Vagina (tissue), 2 donors: ENCODE measurements around the gene ACAN. TPM values are rescaled to one million over a fixed set of nuclear protein-coding genes. Genes with fewer than 3 reads are reported as not detected.

Experiments
- DNase-seq, 2 donors: peaks; one replicate each; pipeline ENCODE4 v3.0.0-alpha.2; 2017; ENCODE audit errors: extremely low spot score in 2 of 2
- H3K27ac ChIP-seq: fragments of 200-600 bp; sonication (generic); one replicate; pipeline ENCODE4 v1.5.1; 2019
- H3K27me3 ChIP-seq: fragments of 200-600 bp; sonication (generic); one replicate; pipeline ENCODE4 v1.5.1; 2019
- H3K36me3 ChIP-seq, 2 donors: fragments of 200-600 bp; sonication (generic); one replicate each; pipeline ENCODE4 v1.5.1; 2017 to 2019
- H3K4me1 ChIP-seq: fragments of 200-600 bp; sonication (generic); one replicate; pipeline ENCODE4 v1.5.1; 2019
- H3K4me3 ChIP-seq, 2 donors: fragments of 200-600 bp; sonication (generic); 1 replicate in 1 of 2; 2 replicates in 1 of 2; pipeline ENCODE4 v1.5.1; 2016 to 2019
- H3K9me3 ChIP-seq: fragments of 200-600 bp; sonication (generic); one replicate; pipeline ENCODE4 v1.5.1; 2019
- POLR2A ChIP-seq, 2 donors: fragments of 450-650 bp; IDR thresholded peaks; one replicate each; pipeline ENCODE4 v1.6.1; 2017; ENCODE audit warnings: antibody characterized with exemption in 2 of 2, mild to moderate bottlenecking in 2 of 2, moderate library complexity in 2 of 2
- POLR2AphosphoS5 ChIP-seq, 2 donors: sonication (generic); formaldehyde crosslinking; IDR thresholded peaks; one replicate each; pipeline ENCODE4 v1.9.0; 2017; ENCODE audit warnings: antibody characterized with exemption in 2 of 2, mild to moderate bottlenecking in 2 of 2, low read depth in 1 of 2; ENCODE audit not compliant: insufficient read depth in 1 of 2
- intact Hi-C: fragments of 100-400 bp; cut with DNase I; formaldehyde crosslinking; loops from one replicate; pipeline ENCODE4 v1.15.1; 2023
- total RNA-seq: library from RNA; depleted of rRNA; stranded (reverse); fragments of >200 nt; gene quantifications from one replicate; pipeline ENCODE4 v1.2.3, GENCODE V29; 2016
- TF ChIP-seq, protein P1 (sequence below), 3 experiments: fragments of 450-650 bp in 2 of 3; fragments of 200-600 bp in 1 of 3; sonication (generic) in 1 of 3; IDR thresholded peaks; one replicate each; pipeline ENCODE4 v1.5.1; 2017 to 2019; ENCODE audit warnings: antibody characterized with exemption in 3 of 3, mild to moderate bottlenecking in 2 of 3, moderate library complexity in 2 of 3

ACAN gene
- total RNA-seq, 1 donor from 2014 or later = 2.0 TPM

DNA sequence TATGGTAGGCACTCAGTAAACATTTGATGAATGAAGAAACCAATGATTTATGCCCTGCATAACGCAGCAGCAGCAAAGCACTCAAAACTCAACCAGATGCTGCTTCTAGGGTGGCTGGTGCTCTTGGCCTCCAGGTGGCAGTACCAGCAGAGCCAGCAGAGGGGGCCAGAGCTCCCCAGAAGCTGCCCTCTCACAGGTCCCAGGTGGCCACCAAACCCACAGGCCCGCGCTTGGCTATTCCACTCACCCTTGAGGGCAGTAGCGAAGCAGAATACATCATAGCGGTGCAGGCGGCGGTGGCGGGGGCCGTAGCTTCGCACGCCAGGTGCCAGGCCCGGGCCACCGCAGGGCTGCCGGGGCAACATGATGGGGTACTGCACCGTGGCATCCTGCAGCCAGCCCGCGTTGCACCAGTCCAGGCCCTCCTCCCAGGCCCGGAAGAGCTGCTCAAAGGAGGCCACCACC, 75.5 kb downstream of the ACAN start:
- H3K27ac ChIP-seq = no peak overlapping the region
- H3K9me3 ChIP-seq = no peaks in the 10 kb centered on the region
- no peaks in the 10 kb centered on the region for H3K4me1 ChIP-seq
- TF ChIP-seq POLR2A (IDR thresholded peaks at IDR 0.05) (no peak), POLR2AphosphoS5 (IDR thresholded peaks at IDR 0.05; ENCODE audit: insufficient read depth in 1 of 2, low read depth in 1 of 2) (no peak)
- TF ChIP-seq, protein P1, sequence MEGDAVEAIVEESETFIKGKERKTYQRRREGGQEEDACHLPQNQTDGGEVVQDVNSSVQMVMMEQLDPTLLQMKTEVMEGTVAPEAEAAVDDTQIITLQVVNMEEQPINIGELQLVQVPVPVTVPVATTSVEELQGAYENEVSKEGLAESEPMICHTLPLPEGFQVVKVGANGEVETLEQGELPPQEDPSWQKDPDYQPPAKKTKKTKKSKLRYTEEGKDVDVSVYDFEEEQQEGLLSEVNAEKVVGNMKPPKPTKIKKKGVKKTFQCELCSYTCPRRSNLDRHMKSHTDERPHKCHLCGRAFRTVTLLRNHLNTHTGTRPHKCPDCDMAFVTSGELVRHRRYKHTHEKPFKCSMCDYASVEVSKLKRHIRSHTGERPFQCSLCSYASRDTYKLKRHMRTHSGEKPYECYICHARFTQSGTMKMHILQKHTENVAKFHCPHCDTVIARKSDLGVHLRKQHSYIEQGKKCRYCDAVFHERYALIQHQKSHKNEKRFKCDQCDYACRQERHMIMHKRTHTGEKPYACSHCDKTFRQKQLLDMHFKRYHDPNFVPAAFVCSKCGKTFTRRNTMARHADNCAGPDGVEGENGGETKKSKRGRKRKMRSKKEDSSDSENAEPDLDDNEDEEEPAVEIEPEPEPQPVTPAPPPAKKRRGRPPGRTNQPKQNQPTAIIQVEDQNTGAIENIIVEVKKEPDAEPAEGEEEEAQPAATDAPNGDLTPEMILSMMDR (IDR thresholded peaks at IDR 0.05) = peak in 1 of 3 experiments; percentile 19
- H3K4me3 ChIP-seq = no peak overlapping the region
- intact Hi-C loops = no loop called here
- no peaks in the 10 kb centered on the region for H3K27me3 ChIP-seq
- no peak for DNase-seq
- H3K36me3 ChIP-seq = no peaks in the 10 kb centered on the region

DNA sequence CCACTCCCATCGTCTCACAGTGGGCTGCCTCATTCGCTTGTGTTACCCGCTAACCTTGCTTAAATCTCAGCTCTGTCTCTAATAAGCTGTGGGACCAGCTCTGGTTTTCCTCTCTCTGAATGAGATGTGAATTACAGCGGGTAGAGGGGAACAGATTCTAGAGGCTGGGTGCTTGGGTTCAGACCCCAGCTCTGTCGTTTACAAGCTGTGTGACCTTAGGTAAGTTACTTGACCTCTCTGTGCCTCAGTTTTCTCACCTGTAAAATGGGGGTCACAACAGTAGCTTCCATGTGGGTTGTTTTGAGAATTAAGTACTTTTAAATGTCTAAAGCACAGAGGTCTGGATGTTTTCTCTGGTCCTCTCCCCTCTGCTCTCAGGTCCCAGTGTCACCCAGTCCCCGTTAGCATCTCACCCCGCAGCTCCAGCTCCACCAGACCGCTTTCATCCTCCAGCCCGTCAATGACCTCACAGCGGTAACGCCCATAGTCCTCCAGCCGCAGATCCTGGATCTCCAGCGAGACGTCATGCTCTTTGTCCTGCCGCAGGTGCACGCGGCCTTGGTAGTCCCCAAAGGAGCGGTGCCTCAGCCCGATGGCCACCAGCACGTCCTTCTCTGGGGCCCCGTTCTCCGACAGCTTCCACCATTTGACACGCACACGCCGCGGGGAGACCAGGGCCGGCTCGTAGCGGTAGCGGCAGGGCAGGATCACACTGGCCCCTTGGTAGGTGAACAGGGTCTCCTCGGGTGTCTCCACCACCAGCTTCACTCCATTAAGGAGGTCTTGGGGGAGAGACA, 77.9 kb downstream of the ACAN start:
- TF ChIP-seq, protein P1 (IDR thresholded peaks at IDR 0.05) = no peak
- TF ChIP-seq POLR2AphosphoS5 (IDR thresholded peaks at IDR 0.05; ENCODE audit: insufficient read depth in 1 of 2, low read depth in 1 of 2) (no peak), POLR2A (IDR thresholded peaks at IDR 0.05) (no peak)
- H3K4me1 ChIP-seq = no peaks in the 10 kb centered on the region
- no peak overlapping the region for H3K27ac ChIP-seq
- intact Hi-C loops = no loop called here
- no peak overlapping the region for H3K4me3 ChIP-seq
- no peaks in the 10 kb centered on the region for H3K9me3 ChIP-seq
- no peak for DNase-seq
- no peaks in the 10 kb centered on the region for H3K27me3 ChIP-seq
- peaks cover 0 to 5% of the 10 kb centered on the region in 2 donors for H3K36me3 ChIP-seq

DNA sequence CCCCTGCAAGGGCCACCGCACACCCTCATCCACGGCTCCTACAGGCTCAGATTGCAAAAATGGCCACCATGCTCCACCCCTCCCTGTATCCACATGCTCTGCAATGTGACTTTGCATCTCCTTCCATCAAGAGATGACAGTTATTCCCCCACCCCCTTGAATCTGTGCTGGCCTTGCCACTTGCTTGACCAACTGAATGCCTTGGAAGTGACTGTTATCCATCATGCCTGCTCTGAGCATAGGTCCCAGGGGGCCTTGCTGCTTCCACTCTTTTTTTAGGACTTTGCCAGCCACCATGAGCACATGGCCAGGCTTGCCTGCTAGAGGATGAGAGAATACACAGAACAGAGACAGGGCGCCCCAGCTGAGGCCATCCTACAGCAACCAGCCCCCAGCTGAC, 78.5 kb downstream of the ACAN start:
- no peak for DNase-seq
- intact Hi-C loops = no loop called here

DNA sequence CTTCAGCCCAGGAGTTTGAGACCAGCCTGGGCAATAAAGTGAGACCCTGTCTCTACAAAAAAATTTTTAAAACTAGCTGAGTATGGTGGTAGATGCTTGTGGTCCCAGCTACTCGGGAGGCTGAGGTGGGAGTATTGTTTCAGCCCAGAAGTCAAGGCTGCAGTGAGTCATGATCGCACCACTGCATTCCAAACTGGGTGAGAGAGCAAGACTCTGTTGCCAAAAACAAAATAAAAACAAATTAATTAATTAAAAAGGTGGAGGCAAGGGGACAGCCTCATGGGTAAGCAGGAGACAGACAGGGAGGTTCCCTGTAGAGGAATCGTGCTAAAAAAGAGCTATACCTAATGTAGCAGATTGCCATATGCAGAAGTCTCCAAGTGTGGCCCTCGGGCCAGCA, 79.5 kb downstream of the ACAN start:
- intact Hi-C loops = no loop called here
- Histone ChIP-seq H3K27me3 (no peaks in the 10 kb centered on the region), H3K36me3 (peaks cover 0 to 5% of the 10 kb centered on the region in 2 donors), H3K4me3 (no peak overlapping the region), H3K4me1 (no peaks in the 10 kb centered on the region), H3K9me3 (no peaks in the 10 kb centered on the region), H3K27ac (no peak overlapping the region)
- no peak for DNase-seq
- no peak for TF ChIP-seq POLR2AphosphoS5 (IDR thresholded peaks at IDR 0.05; ENCODE audit: insufficient read depth in 1 of 2, low read depth in 1 of 2)
- no peak for TF ChIP-seq POLR2A (IDR thresholded peaks at IDR 0.05)
- TF ChIP-seq, protein P1 (IDR thresholded peaks at IDR 0.05) = no peak

More for the DNA sequence above, 78.5 kb downstream of the ACAN start:
- H3K4me1 ChIP-seq = no peaks in the 10 kb centered on the region
- TF ChIP-seq, protein P1 (IDR thresholded peaks at IDR 0.05) = no peak
- no peak for TF ChIP-seq POLR2AphosphoS5 (IDR thresholded peaks at IDR 0.05; ENCODE audit: insufficient read depth in 1 of 2, low read depth in 1 of 2)
- no peak for TF ChIP-seq POLR2A (IDR thresholded peaks at IDR 0.05)
- H3K27ac ChIP-seq = no peak overlapping the region
- H3K9me3 ChIP-seq = no peaks in the 10 kb centered on the region
- H3K27me3 ChIP-seq = no peaks in the 10 kb centered on the region
- peaks cover 0 to 5% of the 10 kb centered on the region in 2 donors for H3K36me3 ChIP-seq
- no peak overlapping the region for H3K4me3 ChIP-seq

DNA sequence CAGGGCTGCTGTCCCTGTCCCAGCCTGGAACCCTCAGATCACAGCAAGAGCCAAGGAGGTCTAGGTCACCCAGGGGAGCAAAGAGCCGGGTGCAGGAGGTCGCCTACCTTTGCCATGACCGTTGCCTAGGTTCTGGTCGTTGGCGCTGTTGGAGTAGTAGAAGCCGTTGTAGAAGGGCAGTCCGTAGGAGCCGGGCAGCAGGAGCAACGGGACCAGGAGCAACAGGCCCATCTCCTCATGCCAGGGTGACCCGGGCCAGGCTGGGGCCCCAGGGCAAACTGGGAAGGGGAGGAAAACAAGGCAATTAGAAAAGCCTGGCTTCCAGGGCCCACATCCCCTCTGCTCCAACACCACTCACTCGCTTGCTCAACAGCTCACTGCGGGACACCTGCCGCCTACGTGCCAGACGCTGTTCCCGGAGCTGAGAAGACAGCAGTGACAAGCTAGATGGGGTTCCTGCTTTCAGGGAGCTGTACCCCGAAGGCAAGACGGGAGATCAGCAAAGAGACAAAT, 83.9 kb downstream of the ACAN start:
- intact Hi-C loops = no loop called here
- no peak overlapping the region for H3K27ac ChIP-seq
- no peaks in the 10 kb centered on the region for H3K27me3 ChIP-seq
- TF ChIP-seq POLR2A (IDR thresholded peaks at IDR 0.05) (no peak), POLR2AphosphoS5 (IDR thresholded peaks at IDR 0.05; ENCODE audit: insufficient read depth in 1 of 2, low read depth in 1 of 2) (no peak)
- TF ChIP-seq, protein P1 (IDR thresholded peaks at IDR 0.05) = no peak
- no peak for DNase-seq
- no peak overlapping the region for H3K4me3 ChIP-seq
- no peaks in the 10 kb centered on the region for H3K9me3 ChIP-seq
- no peaks in the 10 kb centered on the region for H3K4me1 ChIP-seq
- peaks cover 0 to 5% of the 10 kb centered on the region in 2 donors for H3K36me3 ChIP-seq
